ENCODE results near the gene NCOA7.
"Not testable (repeated sequence)": the region's sequence is repeated elsewhere in the genome, so short reads cannot be mapped to it uniquely, and the experiment has no call there.

Gene NCOA7

GRCh38 chr6:125804264-125804663 lies 13.5 kb downstream of the NCOA7 start:
- Histone ChIP-seq H3K27me3 (ENCODE audit: low read depth) (no peaks in the 10 kb centered on the region), H3K36me3 (replicated peaks) (no peaks in the 10 kb centered on the region), H3K4me3 (no peak overlapping the region), H3K9me3 (no peaks in the 10 kb centered on the region), H3K4me1 (peaks cover 8% of the 10 kb centered on the region)
- no peak for DNase-seq (ENCODE audit: low spot score in 2 of 2)
- in situ Hi-C loops (cut with MboI; ENCODE audit: low sequenced_read_pairs), result no loop called here

GRCh38 chr6:125804866-125805425 lies 14.2 kb downstream of the NCOA7 start:
- not testable (repeated sequence) for DNase-seq (ENCODE audit: low spot score in 2 of 2); H3K4me1 ChIP-seq

GRCh38 chr6:125806813-125807212 lies 16.1 kb downstream of the NCOA7 start:
- Histone ChIP-seq H3K9me3 (no peaks in the 10 kb centered on the region), H3K4me3 (no peak overlapping the region), H3K27me3 (ENCODE audit: low read depth) (no peaks in the 10 kb centered on the region), H3K36me3 (replicated peaks) (no peaks in the 10 kb centered on the region), H3K4me1 (peaks cover 11% of the 10 kb centered on the region)
- in situ Hi-C loops (cut with MboI; ENCODE audit: low sequenced_read_pairs), result no loop called here
- DNase-seq (ENCODE audit: low spot score in 2 of 2), result no peak

More at GRCh38 chr6:125804866-125805425, 14.2 kb downstream of the NCOA7 start:
- H3K9me3 ChIP-seq; H3K27me3 ChIP-seq (ENCODE audit: low read depth); H3K4me3 ChIP-seq; H3K36me3 ChIP-seq (replicated peaks); in situ Hi-C loops (cut with MboI; ENCODE audit: low sequenced_read_pairs): not testable (repeated sequence)

GRCh38 chr6:125807293-125807692 lies 16.5 kb downstream of the NCOA7 start:
- Histone ChIP-seq H3K27me3 (ENCODE audit: low read depth) (no peaks in the 10 kb centered on the region), H3K4me1 (peaks cover 11% of the 10 kb centered on the region), H3K9me3 (no peaks in the 10 kb centered on the region), H3K4me3 (no peak overlapping the region), H3K36me3 (replicated peaks) (no peaks in the 10 kb centered on the region)
- no peak for DNase-seq (ENCODE audit: low spot score in 2 of 2)
- in situ Hi-C loops (cut with MboI; ENCODE audit: low sequenced_read_pairs), result no loop called here

GRCh38 chr6:125808060-125808459 lies 17.3 kb downstream of the NCOA7 start:
- no peak for DNase-seq (ENCODE audit: low spot score in 2 of 2)
- in situ Hi-C loops (cut with MboI; ENCODE audit: low sequenced_read_pairs), result no loop called here
- no peaks in the 10 kb centered on the region for H3K36me3 ChIP-seq (replicated peaks)
- no peaks in the 10 kb centered on the region for H3K27me3 ChIP-seq (ENCODE audit: low read depth)
- H3K4me3 ChIP-seq, result no peak overlapping the region
- H3K9me3 ChIP-seq, result no peaks in the 10 kb centered on the region
- H3K4me1 ChIP-seq, result peaks cover 11% of the 10 kb centered on the region

GRCh38 chr6:125808591-125808990 lies 17.8 kb downstream of the NCOA7 start:
- Histone ChIP-seq H3K4me3 (no peak overlapping the region), H3K36me3 (replicated peaks) (no peaks in the 10 kb centered on the region), H3K27me3 (ENCODE audit: low read depth) (no peaks in the 10 kb centered on the region), H3K4me1 (peaks cover 6% of the 10 kb centered on the region), H3K9me3 (no peaks in the 10 kb centered on the region)
- in situ Hi-C loops (cut with MboI; ENCODE audit: low sequenced_read_pairs), result no loop called here
- no peak for DNase-seq (ENCODE audit: low spot score in 2 of 2)

GRCh38 chr6:125809570-125810170 lies 18.9 kb downstream of the NCOA7 start:
- H3K4me1 ChIP-seq, result peaks cover 5% of the 10 kb centered on the region; the same call in 1 of the 2 replicates
- in situ Hi-C loops (cut with MboI; ENCODE audit: low sequenced_read_pairs), result no loop called here
- no peak for DNase-seq (ENCODE audit: low spot score in 2 of 2)

GRCh38 chr6:125810445-125810844 lies 19.7 kb downstream of the NCOA7 start:
- H3K36me3 ChIP-seq (replicated peaks), result no peaks in the 10 kb centered on the region
- no peaks in the 10 kb centered on the region for H3K9me3 ChIP-seq
- H3K27me3 ChIP-seq (ENCODE audit: low read depth), result no peaks in the 10 kb centered on the region
- in situ Hi-C loops (cut with MboI; ENCODE audit: low sequenced_read_pairs), result no loop called here
- peak in 1 of 2 experiments; percentile 26 for DNase-seq (ENCODE audit: low spot score in 2 of 2)
- no peak overlapping the region for H3K4me3 ChIP-seq
- 0 out of 2 replicates have a peak, but pooled peaks cover 4% of the 10 kb centered on the region for H3K4me1 ChIP-seq

More at GRCh38 chr6:125809570-125810170, 18.9 kb downstream of the NCOA7 start:
- Histone ChIP-seq H3K27me3 (ENCODE audit: low read depth) (no peaks in the 10 kb centered on the region), H3K9me3 (no peaks in the 10 kb centered on the region), H3K4me3 (no peak overlapping the region), H3K36me3 (replicated peaks) (no peaks in the 10 kb centered on the region)

- 0 out of 2 replicates have a peak, but pooled peaks cover 4% of the 10 kb centered on the region for H3K4me1 ChIP-seq
- no peaks in the 10 kb centered on the region for H3K27me3 ChIP-seq (ENCODE audit: low read depth)
- in situ Hi-C loops (cut with MboI; ENCODE audit: low sequenced_read_pairs), result no loop called here
- H3K9me3 ChIP-seq, result no peaks in the 10 kb centered on the region
- no peaks in the 10 kb centered on the region for H3K36me3 ChIP-seq (replicated peaks)
- H3K4me3 ChIP-seq, result no peak overlapping the region
- DNase-seq (ENCODE audit: low spot score in 2 of 2), result no peak
Observed at GRCh38 chr6:125811259-125811658, 20.5 kb downstream of the NCOA7 start.

GRCh38 chr6:125812394-125813292 lies 21.9 kb downstream of the NCOA7 start:
- Histone ChIP-seq H3K36me3 (replicated peaks) (peaks cover 4% of the 10 kb centered on the region; the same call in 1 of the 2 replicates), H3K4me3 (no peak overlapping the region), H3K4me1 (0 out of 2 replicates have a peak, but pooled peaks cover 4% of the 10 kb centered on the region), H3K27me3 (ENCODE audit: low read depth) (no peaks in the 10 kb centered on the region), H3K9me3 (no peaks in the 10 kb centered on the region)
- no peak for DNase-seq (ENCODE audit: low spot score in 2 of 2)
- in situ Hi-C loops (cut with MboI; ENCODE audit: low sequenced_read_pairs), result no loop called here

- Histone ChIP-seq H3K4me1 (0 out of 2 replicates have a peak, but pooled peaks cover 4% of the 10 kb centered on the region), H3K4me3 (no peak overlapping the region), H3K27me3 (ENCODE audit: low read depth) (no peaks in the 10 kb centered on the region), H3K36me3 (replicated peaks) (peaks cover 4% of the 10 kb centered on the region; the same call in 1 of the 2 replicates), H3K9me3 (no peaks in the 10 kb centered on the region)
- no peak for DNase-seq (ENCODE audit: low spot score in 2 of 2)
- in situ Hi-C loops (cut with MboI; ENCODE audit: low sequenced_read_pairs), result no loop called here
Observed at GRCh38 chr6:125814481-125814880, 23.7 kb downstream of the NCOA7 start.

- in situ Hi-C loops (cut with MboI; ENCODE audit: low sequenced_read_pairs), result no loop called here
- H3K4me3 ChIP-seq, result no peak overlapping the region
- 0 out of 2 replicates have a peak, but pooled peaks cover 3% of the 10 kb centered on the region for H3K4me1 ChIP-seq
- H3K9me3 ChIP-seq, result no peaks in the 10 kb centered on the region
- no peak for DNase-seq (ENCODE audit: low spot score in 2 of 2)
- H3K27me3 ChIP-seq (ENCODE audit: low read depth), result no peaks in the 10 kb centered on the region
- peaks cover 4% of the 10 kb centered on the region for H3K36me3 ChIP-seq (replicated peaks)
Observed at GRCh38 chr6:125815080-125815910, 24.5 kb downstream of the NCOA7 start.

GRCh38 chr6:125816828-125817280 lies 26.1 kb downstream of the NCOA7 start:
- H3K9me3 ChIP-seq, result no peaks in the 10 kb centered on the region
- in situ Hi-C loops (cut with MboI; ENCODE audit: low sequenced_read_pairs), result no loop called here
- H3K4me3 ChIP-seq, result no peak overlapping the region
- H3K27me3 ChIP-seq (ENCODE audit: low read depth), result no peaks in the 10 kb centered on the region
- H3K4me1 ChIP-seq, result no peaks in the 10 kb centered on the region
- H3K36me3 ChIP-seq (replicated peaks), result peaks cover 7% of the 10 kb centered on the region
- no peak for DNase-seq (ENCODE audit: low spot score in 2 of 2)
